Lung (tissue), 12 donors: Measurements from ENCODE around the gene AP3M1. TPM values are rescaled to one million over a fixed set of nuclear protein-coding genes. Genes with fewer than 3 reads are reported as not detected.

ENCODE experiments used
- ATAC-seq: fragments of 200-7000 bp; cut with Tn5 transposase; one replicate; pipeline ENCODE4 v1.9.1; 2020; ENCODE audit warnings: moderate number of reproducible peaks; ENCODE audit not compliant: insufficient read depth, low FRiP score
- DNase-seq, 3 donors: peaks; one replicate each; pipeline ENCODE4 v3.0.0-alpha.2; 2013 to 2017
- H3K27ac ChIP-seq, 2 donors: one replicate each; pipeline ENCODE4 v1.5.1; 2013; ENCODE audit warnings: mild to moderate bottlenecking in 2 of 2, moderate library complexity in 2 of 2, control low read depth in 1 of 2, inconsistent platforms in 1 of 2, low read depth in 1 of 2, low read length in 1 of 2
- H3K27me3 ChIP-seq, 3 donors: one replicate each; pipeline ENCODE4 v1.5.1; 2013; ENCODE audit warnings: low read length in 2 of 3; ENCODE audit not compliant: control insufficient read depth in 3 of 3, insufficient read depth in 3 of 3
- H3K36me3 ChIP-seq, 4 donors: one replicate each; pipeline ENCODE4 v1.5.1; 2013; ENCODE audit warnings: low read length in 4 of 4, mild to moderate bottlenecking in 1 of 4, moderate library complexity in 1 of 4; ENCODE audit not compliant: control insufficient read depth in 4 of 4, insufficient read depth in 4 of 4
- H3K4me1 ChIP-seq, 5 donors: one replicate each; pipeline ENCODE4 v1.5.1; 2013; ENCODE audit warnings: low read length in 5 of 5, mild to moderate bottlenecking in 2 of 5, moderate library complexity in 1 of 5; ENCODE audit not compliant: control insufficient read depth in 5 of 5, insufficient read depth in 5 of 5
- H3K4me3 ChIP-seq: one replicate; pipeline ENCODE4 v1.5.1; 2013; ENCODE audit warnings: mild to moderate bottlenecking, control low read depth, moderate library complexity
- H3K9ac ChIP-seq, 2 donors: one replicate each; pipeline ENCODE4 v1.5.1; 2013; ENCODE audit warnings: low read length in 2 of 2, control low read depth in 1 of 2; ENCODE audit not compliant: insufficient read depth in 1 of 2
- H3K9me3 ChIP-seq, 4 donors: one replicate each; pipeline ENCODE4 v1.5.1; 2013; ENCODE audit warnings: low read length in 3 of 4, mild to moderate bottlenecking in 1 of 4, moderate library complexity in 1 of 4; ENCODE audit not compliant: control insufficient read depth in 4 of 4, insufficient read depth in 3 of 4
- WGBS, 2 donors: extraction: QIAGEN DNeasy Blood & Tissue Kit; methylation state at CpG; one replicate each; pipeline ENCODE4 v1.1.7; 2013; 5-methylcytosine and 5-hydroxymethylcytosine counted together
- polyA plus RNA-seq, 2 donors: library from polyadenylated mRNA; stranded (reverse); fragments of 200-250 nt; gene quantifications; one replicate each; pipeline ENCODE4 v1.2.1, GENCODE V29; 2013
- total RNA-seq, 2 donors: library from RNA; depleted of rRNA in 1 of 2; stranded (reverse); fragments of >200 nt in 1 of 2; gene quantifications; one replicate each; pipeline ENCODE4 v1.2.1, GENCODE V29; 2014 to 2021
- TF ChIP-seq, protein P1 (sequence below): IDR thresholded peaks from 2 replicates; pipeline ENCODE4 v1.5.1; 2012; ENCODE audit warnings: mild to moderate bottlenecking; ENCODE audit errors: control extremely low read depth, extremely low read depth
- donor health status: control.
- donor health status: control.
- donor health status: Bipolar disorder and iron deficiency.
- donor health status: healthy.
- donor health status: DM: yes; HTN: yes; CAD: no.

AP3M1 gene
- total and polyA plus RNA-seq, 4 donors, result 9.0 to 51.9 (median 25.0) TPM

DNA sequence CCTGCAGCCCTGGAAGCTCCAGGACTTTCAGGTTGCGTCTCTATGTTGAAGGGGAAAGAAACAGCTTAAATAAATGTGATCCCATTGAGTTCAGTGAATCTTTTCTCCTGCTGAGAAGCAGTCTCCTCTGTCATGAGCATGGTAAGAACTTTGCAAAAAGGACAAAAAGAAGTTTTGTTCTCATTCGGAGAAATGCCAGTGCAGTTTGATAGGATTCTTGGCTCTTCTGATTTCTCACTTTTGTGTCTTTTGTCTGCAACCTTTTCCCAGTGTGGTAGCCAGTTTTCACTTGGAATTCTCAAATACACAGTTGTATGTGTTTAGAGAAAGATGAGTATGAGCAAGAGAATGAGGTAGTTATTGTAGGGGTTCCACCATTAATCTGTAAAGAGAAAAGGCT is 64.3 kb downstream of the AP3M1 start:
- TF ChIP-seq, protein P1, sequence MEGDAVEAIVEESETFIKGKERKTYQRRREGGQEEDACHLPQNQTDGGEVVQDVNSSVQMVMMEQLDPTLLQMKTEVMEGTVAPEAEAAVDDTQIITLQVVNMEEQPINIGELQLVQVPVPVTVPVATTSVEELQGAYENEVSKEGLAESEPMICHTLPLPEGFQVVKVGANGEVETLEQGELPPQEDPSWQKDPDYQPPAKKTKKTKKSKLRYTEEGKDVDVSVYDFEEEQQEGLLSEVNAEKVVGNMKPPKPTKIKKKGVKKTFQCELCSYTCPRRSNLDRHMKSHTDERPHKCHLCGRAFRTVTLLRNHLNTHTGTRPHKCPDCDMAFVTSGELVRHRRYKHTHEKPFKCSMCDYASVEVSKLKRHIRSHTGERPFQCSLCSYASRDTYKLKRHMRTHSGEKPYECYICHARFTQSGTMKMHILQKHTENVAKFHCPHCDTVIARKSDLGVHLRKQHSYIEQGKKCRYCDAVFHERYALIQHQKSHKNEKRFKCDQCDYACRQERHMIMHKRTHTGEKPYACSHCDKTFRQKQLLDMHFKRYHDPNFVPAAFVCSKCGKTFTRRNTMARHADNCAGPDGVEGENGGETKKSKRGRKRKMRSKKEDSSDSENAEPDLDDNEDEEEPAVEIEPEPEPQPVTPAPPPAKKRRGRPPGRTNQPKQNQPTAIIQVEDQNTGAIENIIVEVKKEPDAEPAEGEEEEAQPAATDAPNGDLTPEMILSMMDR, result no peak
- Histone ChIP-seq H3K4me3 (no peak overlapping the region), H3K27ac (peak overlapping the region in 1 of 2 donors; percentile 18), H3K36me3 (peaks cover 12 to 37% (median 16%) of the 10 kb centered on the region in 4 donors), H3K27me3 (no peaks in the 10 kb centered on the region), H3K9ac (no peak overlapping the region), H3K9me3 (no peaks in the 10 kb centered on the region), H3K4me1 (peaks cover 0 to 9% (median 3%) of the 10 kb centered on the region in 5 donors)
- DNase-seq, result no peak
- ATAC-seq, result no peak
- 92 to 97% methylated on average over 2 of the region's 2 CpGs for WGBS, 2 donors

DNA sequence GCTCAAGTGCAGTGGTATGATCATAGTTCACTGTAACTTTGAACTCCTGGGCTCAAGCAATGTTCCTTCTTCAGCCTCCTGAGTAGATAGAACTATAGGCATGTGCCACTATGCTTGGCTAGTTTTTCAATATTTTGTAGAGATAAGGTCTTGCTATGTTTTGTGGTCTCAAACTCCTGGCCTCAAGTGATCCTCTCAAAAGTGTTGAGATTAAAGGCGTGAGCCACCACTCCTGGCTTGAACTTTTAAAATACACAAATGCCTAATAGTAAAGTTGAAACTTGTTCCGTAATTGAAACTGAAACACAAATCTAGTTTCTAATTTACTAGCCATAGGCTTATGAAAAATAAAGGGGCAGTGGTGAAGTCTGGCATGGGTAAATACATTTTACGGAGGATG is 65.7 kb downstream of the AP3M1 start:
- no peak overlapping the region for H3K27ac ChIP-seq
- DNase-seq, result no peak

DNA sequence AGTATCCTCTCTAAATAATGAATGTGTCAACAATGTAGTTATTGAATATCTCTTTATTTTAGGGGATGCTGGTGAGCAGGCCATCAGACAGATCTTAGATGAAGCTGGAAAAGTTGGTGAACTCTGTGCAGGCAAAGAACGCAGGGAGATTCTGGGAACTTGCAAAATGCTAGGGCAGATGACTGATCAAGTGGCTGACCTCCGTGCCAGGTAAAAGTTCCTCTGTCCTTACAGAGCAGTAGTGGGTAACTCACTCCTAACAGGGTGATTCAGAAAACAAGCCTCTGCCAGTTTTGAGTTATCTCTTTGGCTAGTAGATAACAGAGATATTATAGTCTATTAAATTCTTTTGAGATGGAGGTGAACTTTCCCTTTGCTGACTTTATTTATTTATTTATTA is 67.3 kb downstream of the AP3M1 start:
- no peak for ATAC-seq
- Histone ChIP-seq H3K4me1 (peaks cover 0 to 13% (median 4%) of the 10 kb centered on the region in 5 donors), H3K4me3 (no peak overlapping the region), H3K9ac (no peak overlapping the region), H3K9me3 (no peaks in the 10 kb centered on the region), H3K27me3 (no peaks in the 10 kb centered on the region), H3K27ac (peak overlapping the region in 1 of 2 donors; percentile 64), H3K36me3 (peaks cover 0 to 26% (median 6%) of the 10 kb centered on the region in 4 donors)
- TF ChIP-seq, protein P1, result no peak
- 80 to 88% methylated on average over 2 of the region's 2 CpGs for WGBS, 2 donors
- DNase-seq, result no peak

More for the DNA sequence above, 65.7 kb downstream of the AP3M1 start:
- no peak overlapping the region for H3K9ac ChIP-seq
- no peaks in the 10 kb centered on the region for H3K27me3 ChIP-seq
- TF ChIP-seq, protein P1, result no peak
- peaks cover 0 to 9% (median 6%) of the 10 kb centered on the region in 5 donors for H3K4me1 ChIP-seq
- WGBS, 2 donors, result 83 to 89% methylated on average over 3 of the region's 3 CpGs
- no peaks in the 10 kb centered on the region for H3K9me3 ChIP-seq
- H3K36me3 ChIP-seq, result peaks cover 2 to 34% (median 9%) of the 10 kb centered on the region in 4 donors
- ATAC-seq, result no peak
- no peak overlapping the region for H3K4me3 ChIP-seq
